GM12801 (cell line): ENCODE data around the gene FBXW8.

Experiments used
- CTCF ChIP-seq: IDR thresholded peaks from one replicate; pipeline ENCODE4 v1.5.1; 2011; ENCODE audit warnings: control low read depth; ENCODE audit not compliant: insufficient read length; ENCODE audit errors: extremely low read depth

Gene FBXW8

GRCh38 chr12:117061555-117062079 lies 150.9 kb downstream of the FBXW8 start:
- no peak for TF ChIP-seq CTCF

GRCh38 chr12:117063162-117063911 lies 152.6 kb downstream of the FBXW8 start:
- no peak for TF ChIP-seq CTCF

GRCh38 chr12:117064049-117064448 lies 153.3 kb downstream of the FBXW8 start:
- no peak for TF ChIP-seq CTCF

GRCh38 chr12:117064596-117064995 lies 153.8 kb downstream of the FBXW8 start:
- TF ChIP-seq CTCF, result no peak

GRCh38 chr12:117067016-117067415 lies 156.3 kb downstream of the FBXW8 start:
- no peak for TF ChIP-seq CTCF

- TF ChIP-seq CTCF, result no peak
These were observed 156.9 kb downstream of the FBXW8 start for GRCh38 chr12:117067638-117068037.

- TF ChIP-seq CTCF, result no peak
These were observed 157.7 kb downstream of the FBXW8 start for GRCh38 chr12:117068492-117068891.
